ENCODE data around the gene PMCH.
A peak's percentile ranks its signal among the peaks of the same experiment; 100 is the strongest.

Gene PMCH

DNA sequence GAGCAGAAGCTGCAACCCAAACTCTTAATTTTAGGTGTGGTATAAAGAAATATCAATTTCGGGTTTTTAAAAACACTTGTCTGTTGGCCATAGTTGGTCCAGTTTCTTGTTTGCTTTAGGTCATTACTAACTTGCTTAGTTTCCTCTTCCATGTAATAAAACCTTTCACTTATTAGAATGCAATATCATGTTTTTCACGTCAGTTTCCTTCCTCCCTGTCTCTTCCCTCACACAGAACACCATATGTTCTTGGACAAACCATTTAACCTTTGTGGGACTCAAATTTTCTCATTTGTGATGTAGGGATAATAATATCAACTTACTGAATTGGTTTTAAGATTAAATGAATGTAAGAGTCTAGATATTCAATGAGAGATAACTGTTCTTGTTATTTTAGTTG, 22.9 kb downstream of the PMCH start:
- TF ChIP-seq CTCF (IDR thresholded peaks at IDR 0.05; ENCODE audit: insufficient read depth, low read length, missing control alignments) = no peak
- H3K4me3 ChIP-seq (ENCODE audit: low read depth, low read length) = no peak overlapping the region
- DNase-seq (ENCODE audit: low read depth, low spot score) = no peak
- ChIA-PET CTCF (no interaction called here), POLR2A (no interaction called here)

DNA sequence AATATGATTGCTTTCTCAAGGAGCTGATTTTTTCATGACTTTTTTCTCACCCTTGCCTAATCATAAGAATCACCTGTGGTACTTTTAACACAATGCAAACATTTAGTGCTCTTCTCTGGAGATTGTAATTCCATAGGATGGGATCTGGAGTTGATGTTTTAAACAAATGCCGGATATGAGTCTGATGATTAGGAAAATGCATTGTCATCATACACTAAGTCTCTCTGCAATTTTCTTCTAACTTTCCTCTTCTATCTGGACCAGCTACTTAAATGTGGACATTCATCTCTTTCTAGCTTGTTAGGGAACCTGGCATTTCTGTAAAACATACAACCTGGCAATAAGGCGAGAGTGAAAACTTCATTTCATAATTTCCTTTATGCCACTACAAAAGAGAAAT, 23.5 kb downstream of the PMCH start:
- no peak for TF ChIP-seq CTCF (IDR thresholded peaks at IDR 0.05; ENCODE audit: insufficient read depth, low read length, missing control alignments)
- H3K4me3 ChIP-seq (ENCODE audit: low read depth, low read length) = no peak overlapping the region
- DNase-seq (ENCODE audit: low read depth, low spot score) = no peak
- POLR2A ChIA-PET = no interaction called here
- CTCF ChIA-PET = no interaction called here

DNA sequence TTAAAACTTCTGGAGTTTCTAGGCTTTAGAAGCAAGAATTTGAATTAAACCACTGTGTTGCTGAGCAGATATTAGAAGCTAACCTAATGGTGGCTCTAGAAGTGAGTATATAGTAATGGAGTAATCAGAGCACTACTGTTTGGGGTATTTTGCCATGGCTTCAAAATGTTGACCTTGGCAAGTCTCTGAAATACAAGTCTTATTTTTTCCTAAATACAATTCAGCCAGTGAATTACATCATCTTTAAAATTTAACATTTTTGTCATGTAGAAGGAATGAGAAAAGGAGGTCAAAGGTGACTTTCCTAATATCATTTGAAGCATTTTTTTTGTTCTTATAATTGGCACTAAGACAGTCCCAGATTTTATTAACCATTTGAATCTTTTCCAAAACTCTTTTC, 25.2 kb downstream of the PMCH start:
- no peak overlapping the region for H3K4me3 ChIP-seq (ENCODE audit: low read depth, low read length)
- ChIA-PET CTCF (interaction anchor here (1.0 to 1.2 kb wide), 2 partner anchors 77 to 312 kb away, joined by 3 to 4 read pairs; no protein-coding TSS in a partner anchor), POLR2A (no interaction called here)
- DNase-seq (ENCODE audit: low read depth, low spot score) = peak; percentile 40
- TF ChIP-seq CTCF (IDR thresholded peaks at IDR 0.05; ENCODE audit: insufficient read depth, low read length, missing control alignments) = no peak

DNA sequence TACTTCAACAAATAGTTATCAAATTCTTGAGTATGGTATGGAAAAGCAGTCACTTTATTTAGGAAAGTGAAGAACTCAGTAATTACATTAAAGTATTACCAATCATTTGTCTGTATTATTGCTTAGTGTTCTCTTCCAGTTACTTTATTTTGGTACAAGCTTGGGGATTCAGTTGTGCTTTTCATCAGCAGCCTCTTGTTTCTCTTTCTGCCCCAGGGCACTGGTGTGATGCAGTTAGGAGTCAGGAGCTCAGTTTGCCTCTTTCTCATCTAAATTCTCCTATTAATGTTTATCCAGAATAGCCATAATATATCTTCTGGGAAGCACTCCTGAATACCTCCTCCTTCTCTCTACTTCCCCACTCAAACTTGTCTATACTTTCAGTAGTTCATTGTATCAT, 25.7 kb downstream of the PMCH start:
- CTCF ChIA-PET = interaction anchor here (1.0 to 1.6 kb wide), 3 partner anchors 76 to 568 kb away, joined by 3 to 4 read pairs (median 3); no protein-coding TSS in a partner anchor

DNA sequence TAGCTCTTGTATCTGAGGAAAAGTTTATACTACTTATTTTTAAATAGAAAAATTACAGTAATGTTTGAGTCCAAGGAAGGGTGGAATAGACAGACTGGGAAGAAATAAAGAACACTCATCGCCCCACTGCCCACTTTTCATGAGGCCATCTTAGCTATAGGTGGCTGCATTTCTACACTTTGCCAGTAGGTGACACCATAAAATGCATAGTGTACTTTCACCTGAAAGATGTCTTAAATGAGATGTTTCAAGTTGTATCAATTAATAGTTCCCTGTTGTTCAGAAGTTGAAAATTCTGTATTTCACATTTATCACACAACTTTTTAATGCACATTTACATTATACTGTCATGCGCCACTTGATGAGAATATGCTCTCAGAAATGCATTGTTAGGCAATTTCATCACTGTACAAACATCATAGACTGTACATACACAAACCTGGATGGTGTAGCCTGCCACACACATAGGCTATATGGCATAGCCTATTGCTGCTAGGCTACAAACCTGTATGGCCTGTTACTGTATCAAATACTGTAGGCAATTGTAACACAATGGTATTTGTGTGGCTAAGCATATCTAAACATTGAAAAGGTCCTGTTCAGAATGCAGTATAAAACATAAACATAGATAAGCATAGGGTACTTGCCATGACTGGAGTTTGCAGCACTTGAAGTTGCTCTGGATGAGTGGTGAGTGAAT, 27.6 kb downstream of the PMCH start:
- peak; percentile 55 for TF ChIP-seq CTCF (IDR thresholded peaks at IDR 0.05; ENCODE audit: insufficient read depth, low read length, missing control alignments)
- CTCF ChIA-PET = interaction anchor here (0.8 to 3.1 kb wide), 14 partner anchors 10 to 600 kb away, joined by 3 to 21 read pairs (median 3); no protein-coding TSS in a partner anchor
- H3K4me3 ChIP-seq (ENCODE audit: low read depth, low read length) = no peak overlapping the region
- POLR2A ChIA-PET = no interaction called here
- no peak for DNase-seq (ENCODE audit: low read depth, low spot score)

More for the DNA sequence above, 25.7 kb downstream of the PMCH start:
- no peak overlapping the region for H3K4me3 ChIP-seq (ENCODE audit: low read depth, low read length)
- POLR2A ChIA-PET = no interaction called here
- no peak for DNase-seq (ENCODE audit: low read depth, low spot score)
- no peak for TF ChIP-seq CTCF (IDR thresholded peaks at IDR 0.05; ENCODE audit: insufficient read depth, low read length, missing control alignments)

- H3K4me3 ChIP-seq (ENCODE audit: low read depth, low read length) = no peak overlapping the region
- no peak for TF ChIP-seq CTCF (IDR thresholded peaks at IDR 0.05; ENCODE audit: insufficient read depth, low read length, missing control alignments)
- no peak for DNase-seq (ENCODE audit: low read depth, low spot score)
- POLR2A ChIA-PET = no interaction called here
- CTCF ChIA-PET = interaction anchor here (1.5 to 3.1 kb wide), 3 partner anchors 62 to 602 kb away, joined by 3 to 21 read pairs (median 9); no protein-coding TSS in a partner anchor
Measured at GRCh38 chr12:102167821-102168604, 29.6 kb downstream of the PMCH start.
